Activated CD8-positive, alpha-beta T cell treated with anti-CD3 and anti-CD28 coated beads for 36 hours (primary cell): ENCODE measurements around the gene IL12RB2. TPM values are rescaled to one million over a fixed set of nuclear protein-coding genes. Genes with fewer than 3 reads are reported as not detected.
A peak's percentile ranks its signal among the peaks of the same experiment; 100 is the strongest.

ENCODE experiments used
- ATAC-seq: fragments of 200-7000 bp; cut with Tn5 transposase; one replicate; pipeline ENCODE4 v1.10.0; 2021; ENCODE audit warnings: mild to moderate bottlenecking, moderate library complexity
- CTCF ChIA-PET: fragments of 350-600 bp; sonication (Branson Sonifier 250); formaldehyde crosslinking; loops from one replicate; lab custom pipeline; 2021; ENCODE audit warnings: antibody characterized with exemption; lab: Charles Lee
- POLR2A ChIA-PET: fragments of 350-600 bp; sonication (Branson Sonifier 250); formaldehyde crosslinking; loops from one replicate; lab custom pipeline; 2021; ENCODE audit warnings: antibody characterized with exemption; lab: Charles Lee
- DNase-seq: peaks from one replicate; pipeline ENCODE4 v3.0.0-alpha.2; 2020
- H3K27ac Mint-ChIP-seq: one replicate; pipeline ENCODE4 v1.8.0; 2021; ENCODE audit warnings: mild to moderate bottlenecking, mixed read lengths
- H3K27me3 Mint-ChIP-seq: one replicate; pipeline ENCODE4 v1.8.0; 2021; ENCODE audit warnings: mixed read lengths
- H3K36me3 Mint-ChIP-seq: one replicate; pipeline ENCODE4 v1.8.0; 2021; ENCODE audit warnings: low read depth, mixed read lengths
- H3K4me1 Mint-ChIP-seq: one replicate; pipeline ENCODE4 v1.8.0; 2021; ENCODE audit warnings: low read depth, mixed read lengths
- H3K4me3 Mint-ChIP-seq: one replicate; pipeline ENCODE4 v1.8.0; 2021; ENCODE audit warnings: mild to moderate bottlenecking, moderate library complexity, mixed read lengths
- H3K9me3 Mint-ChIP-seq: one replicate; pipeline ENCODE4 v1.8.0; 2021; ENCODE audit warnings: mixed read lengths
- intact Hi-C: fragments of 100-400 bp; cut with micrococcal nuclease; formaldehyde crosslinking; loops from one replicate; pipeline ENCODE4 v1.10.0; 2022
- total RNA-seq, 2 experiments: library from RNA; stranded (reverse); gene quantifications; one replicate each; pipeline ENCODE4 v1.2.3, GENCODE V29; 2021
- TF ChIP-seq, protein P1 (sequence below): fragments of 200-600 bp; IDR thresholded peaks from one replicate; pipeline ENCODE4 v1.8.0; 2022; ENCODE audit warnings: antibody characterized with exemption, mild to moderate bottlenecking

Gene IL12RB2
- total RNA-seq, 2 experiments from 2014 or later: 29.1 to 29.7 TPM

DNA sequence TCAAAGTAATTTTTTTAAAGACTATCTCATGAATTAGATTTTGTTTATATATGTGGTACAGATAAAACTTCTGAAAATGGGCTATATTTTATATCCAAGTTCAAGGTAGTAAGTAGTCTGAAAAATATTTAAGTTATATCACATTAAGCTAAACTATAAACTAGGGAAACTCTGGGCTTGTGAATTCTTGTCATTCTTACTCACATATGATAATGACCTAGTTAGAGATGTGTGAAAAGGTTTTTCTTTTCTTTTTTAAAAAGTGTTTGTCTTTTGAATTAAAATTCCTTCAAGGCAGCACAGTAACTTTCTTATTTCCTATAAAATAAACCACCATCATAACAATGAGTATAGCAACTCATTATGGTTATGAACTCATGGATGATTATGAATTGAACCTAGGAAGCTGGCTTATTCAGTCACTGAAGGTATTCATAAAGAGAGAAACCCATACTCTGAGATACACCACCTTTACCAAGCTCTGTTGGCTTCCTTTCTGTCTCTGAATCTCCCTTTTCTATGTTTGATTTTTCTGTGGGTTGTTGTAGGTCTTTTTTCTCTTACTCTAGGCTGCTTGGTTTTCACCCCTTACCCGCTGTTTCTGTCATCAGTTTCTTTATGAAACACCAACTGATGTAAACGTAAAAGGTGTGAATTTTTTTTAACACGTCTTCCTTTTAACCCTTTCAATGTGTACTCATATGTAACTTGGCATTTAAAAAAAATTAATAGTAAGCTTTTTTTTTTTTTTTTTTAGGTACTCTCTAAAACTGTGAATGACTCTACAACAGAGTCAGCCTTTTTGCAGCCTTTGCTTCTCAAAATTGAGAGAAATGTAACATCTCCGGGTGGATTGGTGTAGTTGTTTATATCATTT lies 25.2 kb downstream of the IL12RB2 start:
- DNase-seq (peak; percentile 64), ATAC-seq (peak; percentile 86)
- ChIA-PET CTCF (interaction anchor here (0.8 to 3.0 kb wide), 11 partner anchors 10 to 351 kb away, joined by 3 to 14 read pairs (median 4); no protein-coding TSS in a partner anchor), POLR2A (interaction anchor here (0.5 to 6.2 kb wide), 22 partner anchors 8 to 353 kb away, joined by 3 to 55 read pairs (median 4); partner anchors contain the start of genes GADD45A, IL12RB2 and SERBP1)
- Mint-ChIP-seq H3K9me3 (peaks cover 5% of the 10 kb centered on the region), H3K36me3 (peaks cover 77% of the 10 kb centered on the region), H3K4me1 (peaks cover 72% of the 10 kb centered on the region), H3K27ac (peak overlapping the region; percentile 95), H3K4me3 (peak overlapping the region; percentile 28), H3K27me3 (no peaks in the 10 kb centered on the region)
- TF ChIP-seq, protein P1, sequence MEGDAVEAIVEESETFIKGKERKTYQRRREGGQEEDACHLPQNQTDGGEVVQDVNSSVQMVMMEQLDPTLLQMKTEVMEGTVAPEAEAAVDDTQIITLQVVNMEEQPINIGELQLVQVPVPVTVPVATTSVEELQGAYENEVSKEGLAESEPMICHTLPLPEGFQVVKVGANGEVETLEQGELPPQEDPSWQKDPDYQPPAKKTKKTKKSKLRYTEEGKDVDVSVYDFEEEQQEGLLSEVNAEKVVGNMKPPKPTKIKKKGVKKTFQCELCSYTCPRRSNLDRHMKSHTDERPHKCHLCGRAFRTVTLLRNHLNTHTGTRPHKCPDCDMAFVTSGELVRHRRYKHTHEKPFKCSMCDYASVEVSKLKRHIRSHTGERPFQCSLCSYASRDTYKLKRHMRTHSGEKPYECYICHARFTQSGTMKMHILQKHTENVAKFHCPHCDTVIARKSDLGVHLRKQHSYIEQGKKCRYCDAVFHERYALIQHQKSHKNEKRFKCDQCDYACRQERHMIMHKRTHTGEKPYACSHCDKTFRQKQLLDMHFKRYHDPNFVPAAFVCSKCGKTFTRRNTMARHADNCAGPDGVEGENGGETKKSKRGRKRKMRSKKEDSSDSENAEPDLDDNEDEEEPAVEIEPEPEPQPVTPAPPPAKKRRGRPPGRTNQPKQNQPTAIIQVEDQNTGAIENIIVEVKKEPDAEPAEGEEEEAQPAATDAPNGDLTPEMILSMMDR: no peak
- intact Hi-C loops: loop anchor here (1.0 to 10.0 kb wide), 7 partner anchors 8 to 352 kb away; partner anchors contain the start of gene GADD45A

DNA sequence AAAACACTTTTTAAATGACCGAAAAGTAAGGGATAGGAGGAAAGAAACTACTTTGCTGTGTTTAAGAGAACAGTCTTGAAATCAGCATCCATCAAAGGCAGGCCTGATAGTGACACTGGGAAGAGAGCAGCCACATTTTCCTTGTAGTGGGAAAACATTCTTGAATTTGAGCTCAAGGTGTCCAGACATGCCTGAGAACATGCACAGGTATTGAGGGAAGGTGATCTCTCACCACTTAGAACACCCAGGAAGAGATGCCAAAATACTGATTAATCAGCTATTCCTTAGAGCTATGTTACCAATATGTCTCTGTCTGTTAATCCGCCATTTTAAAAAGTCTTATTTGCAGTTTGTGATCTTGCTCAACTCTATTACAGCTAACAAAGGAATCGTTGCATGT lies 25.9 kb downstream of the IL12RB2 start:
- DNase-seq: no peak
- Mint-ChIP-seq H3K27me3 (no peaks in the 10 kb centered on the region), H3K36me3 (peaks cover 73% of the 10 kb centered on the region), H3K4me1 (peaks cover 78% of the 10 kb centered on the region), H3K27ac (peak overlapping the region; percentile 95), H3K4me3 (peak overlapping the region; percentile 13), H3K9me3 (peaks cover 5% of the 10 kb centered on the region)
- no peak for ATAC-seq
- TF ChIP-seq, protein P1: no peak
- ChIA-PET POLR2A (interaction anchor here (0.5 to 6.2 kb wide), 20 partner anchors 11 to 352 kb away, joined by 3 to 55 read pairs (median 4); partner anchors contain the start of genes GADD45A, IL12RB2 and SERBP1), CTCF (interaction anchor here (0.8 to 3.0 kb wide), 7 partner anchors 11 to 351 kb away, joined by 4 to 14 read pairs (median 5); no protein-coding TSS in a partner anchor)
- intact Hi-C loops: loop anchor here (1.0 to 10.0 kb wide), 7 partner anchors 8 to 351 kb away; partner anchors contain the start of gene GADD45A

DNA sequence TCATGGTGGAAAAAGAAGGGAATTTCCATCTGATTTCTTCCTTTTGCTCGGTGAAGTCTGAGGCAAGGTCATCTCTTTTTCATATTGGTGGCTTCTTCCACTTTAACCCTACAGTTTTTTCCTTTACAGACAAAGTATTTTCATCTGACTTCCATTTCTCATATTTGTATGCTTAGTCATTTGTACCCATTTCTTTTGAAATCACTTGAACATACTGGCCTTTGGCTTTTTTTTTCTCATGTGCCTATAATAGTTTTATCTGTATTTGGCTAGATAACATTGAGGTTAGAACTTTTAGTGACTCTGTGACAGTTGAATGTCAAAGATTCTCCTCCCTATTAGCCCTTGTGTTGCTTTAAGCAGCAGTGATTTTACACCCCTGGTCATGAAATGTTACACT lies 27.7 kb downstream of the IL12RB2 start:
- ChIA-PET CTCF (interaction anchor here (1.0 kb wide), 1 partner anchor 121 kb away, joined by 4 read pairs; no protein-coding TSS in a partner anchor), POLR2A (interaction anchor here (1.0 to 6.2 kb wide), 5 partner anchors 16 to 95 kb away, joined by 3 to 55 read pairs (median 12); partner anchors contain the start of gene SERBP1)
- H3K27ac Mint-ChIP-seq: peak overlapping the region; percentile 95
- peak overlapping the region; percentile 1 for H3K4me3 Mint-ChIP-seq
- DNase-seq (no peak), ATAC-seq (no peak)
- TF ChIP-seq, protein P1: no peak
- intact Hi-C loops: loop anchor here (5.0 to 10.0 kb wide), 3 partner anchors 82 to 349 kb away; partner anchors contain the start of gene GADD45A
- peaks cover 73% of the 10 kb centered on the region for H3K36me3 Mint-ChIP-seq
- peaks cover 5% of the 10 kb centered on the region for H3K9me3 Mint-ChIP-seq
- H3K4me1 Mint-ChIP-seq: peaks cover 89% of the 10 kb centered on the region
- no peaks in the 10 kb centered on the region for H3K27me3 Mint-ChIP-seq

DNA sequence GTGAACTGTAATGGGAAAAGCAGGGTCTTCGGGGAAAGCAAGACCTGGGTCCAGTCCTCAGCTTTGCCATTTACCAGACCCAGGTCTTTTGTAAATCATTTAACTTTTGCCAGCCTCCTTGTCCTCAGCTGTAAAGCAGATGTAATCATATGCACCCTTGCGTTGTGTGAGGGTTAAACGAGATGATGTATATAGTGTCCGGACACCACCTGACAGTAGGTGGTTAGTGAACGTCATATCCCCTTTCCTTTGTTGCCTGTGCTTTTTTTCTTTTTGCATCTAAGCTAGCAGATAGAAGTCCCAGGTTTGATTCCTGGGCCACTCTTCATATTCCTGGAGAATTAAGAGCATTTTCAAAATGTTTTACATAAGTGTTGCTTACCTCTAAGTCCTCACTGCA lies 28.5 kb downstream of the IL12RB2 start:
- no peak for DNase-seq
- POLR2A ChIA-PET: interaction anchor here (0.7 to 6.2 kb wide), 6 partner anchors 32 to 164 kb away, joined by 3 to 55 read pairs (median 4); partner anchors contain the start of gene SERBP1
- intact Hi-C loops: loop anchor here (5.0 to 10.0 kb wide), 3 partner anchors 81 to 349 kb away; partner anchors contain the start of gene GADD45A
- H3K4me1 Mint-ChIP-seq: peaks cover 91% of the 10 kb centered on the region
- peak overlapping the region; percentile 11 for H3K4me3 Mint-ChIP-seq
- H3K27me3 Mint-ChIP-seq: no peaks in the 10 kb centered on the region
- ATAC-seq: no peak
- CTCF ChIA-PET: interaction anchor here (1.0 kb wide), 1 partner anchor 122 kb away, joined by 4 read pairs; no protein-coding TSS in a partner anchor
- H3K27ac Mint-ChIP-seq: peak overlapping the region; percentile 95
- TF ChIP-seq, protein P1: no peak
- peaks cover 5% of the 10 kb centered on the region for H3K9me3 Mint-ChIP-seq
- peaks cover 74% of the 10 kb centered on the region for H3K36me3 Mint-ChIP-seq
